Progenitor cell of endocrine pancreas (in vitro differentiated cells): ENCODE measurements around the gene STX8. TPM values are rescaled to one million over a fixed set of nuclear protein-coding genes. Genes with fewer than 3 reads are reported as not detected.

Source experiments
- DNase-seq: peaks from one replicate; pipeline ENCODE4 v3.0.0; 2021; ENCODE audit warnings: low spot score; ENCODE audit not compliant: unreplicated experiment
- H3K27ac Mint-ChIP-seq: 2 replicates; pipeline ENCODE4 v1.8.0; 2021; ENCODE audit warnings: mild to moderate bottlenecking, moderate library complexity, mixed read lengths
- H3K27me3 Mint-ChIP-seq: 2 replicates; pipeline ENCODE4 v1.8.0; 2021; ENCODE audit warnings: mixed read lengths
- H3K36me3 Mint-ChIP-seq: 2 replicates; pipeline ENCODE4 v1.8.0; 2022; ENCODE audit warnings: mixed read lengths; ENCODE audit not compliant: insufficient read depth
- H3K4me1 Mint-ChIP-seq: 2 replicates; pipeline ENCODE4 v1.8.0; 2021; ENCODE audit warnings: low read depth, mixed read lengths
- H3K4me3 Mint-ChIP-seq: 2 replicates; pipeline ENCODE4 v1.8.0; 2021; ENCODE audit warnings: low read depth, mild to moderate bottlenecking, moderate library complexity, mixed read lengths
- H3K9me3 Mint-ChIP-seq: 2 replicates; pipeline ENCODE4 v1.8.0; 2021; ENCODE audit warnings: low read depth, mixed read lengths
- CTCF ChIP-seq: fragments of 200-600 bp; sonication (generic); IDR thresholded peaks from one replicate; pipeline ENCODE4 v1.5.0; 2021; ENCODE audit warnings: antibody characterized with exemption, mild to moderate bottlenecking; ENCODE audit not compliant: unreplicated experiment
- total RNA-seq: library from RNA; stranded (reverse); gene quantifications from 2 replicates; pipeline ENCODE4 v1.2.1, GENCODE V29; 2021

Gene STX8
- total RNA-seq, 1 donor from 2014 or later: 63.4 TPM

- Mint-ChIP-seq H3K27me3 (no peaks in the 10 kb centered on the region), H3K36me3 (peaks cover 9% of the 10 kb centered on the region), H3K4me1 (peaks cover 2% of the 10 kb centered on the region), H3K4me3 (no peak overlapping the region), H3K9me3 (no peaks in the 10 kb centered on the region), H3K27ac (no peak overlapping the region)
- no peak for DNase-seq
- TF ChIP-seq CTCF: no peak
Observed at GRCh38 chr17:9484789-9485188, 90.8 kb downstream of the STX8 start.

- Mint-ChIP-seq H3K4me1 (peaks cover 2% of the 10 kb centered on the region), H3K9me3 (no peaks in the 10 kb centered on the region), H3K27ac (no peak overlapping the region)
Observed at GRCh38 chr17:9479964-9480363, 95.7 kb downstream of the STX8 start.

GRCh38 chr17:9478889-9479288 lies 96.7 kb downstream of the STX8 start:
- Mint-ChIP-seq H3K4me3 (no peak overlapping the region), H3K27ac (no peak overlapping the region), H3K4me1 (peaks cover 2% of the 10 kb centered on the region), H3K9me3 (no peaks in the 10 kb centered on the region), H3K36me3 (peaks cover 4% of the 10 kb centered on the region), H3K27me3 (no peaks in the 10 kb centered on the region)
- no peak for TF ChIP-seq CTCF
- no peak for DNase-seq

More at GRCh38 chr17:9479964-9480363, 95.7 kb downstream of the STX8 start:
- Mint-ChIP-seq H3K27me3 (no peaks in the 10 kb centered on the region), H3K4me3 (no peak overlapping the region), H3K36me3 (peaks cover 5% of the 10 kb centered on the region)
- no peak for TF ChIP-seq CTCF
- DNase-seq: no peak

GRCh38 chr17:9475101-9475658 lies 100.4 kb downstream of the STX8 start:
- no peak overlapping the region for H3K27ac Mint-ChIP-seq
- peaks cover 3% of the 10 kb centered on the region for H3K36me3 Mint-ChIP-seq
- no peaks in the 10 kb centered on the region for H3K27me3 Mint-ChIP-seq
- no peaks in the 10 kb centered on the region for H3K9me3 Mint-ChIP-seq
- no peak for DNase-seq
- H3K4me3 Mint-ChIP-seq: no peak overlapping the region
- TF ChIP-seq CTCF: no peak
- H3K4me1 Mint-ChIP-seq: no peaks in the 10 kb centered on the region

DNA sequence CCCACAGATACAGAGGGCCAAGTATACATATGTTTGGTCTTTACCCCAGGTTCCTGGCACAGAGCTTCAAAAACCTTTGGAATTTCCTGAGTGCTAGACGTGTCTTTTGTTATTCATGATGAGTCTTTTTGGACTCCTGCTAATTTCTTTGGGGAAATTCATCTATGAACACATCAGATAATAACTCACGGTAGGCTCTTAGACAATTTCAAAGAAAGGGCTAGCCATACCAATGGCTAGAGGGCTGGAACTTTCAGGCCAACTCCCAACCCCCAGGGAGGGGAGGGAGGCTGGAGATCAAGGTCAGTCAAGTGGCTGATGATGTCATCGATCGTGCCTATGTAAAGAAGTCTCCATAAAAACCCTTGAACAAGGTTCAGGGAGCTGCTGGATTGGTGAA lies 101.9 kb downstream of the STX8 start:
- no peak for TF ChIP-seq CTCF
- H3K27me3 Mint-ChIP-seq: no peaks in the 10 kb centered on the region
- no peak overlapping the region for H3K4me3 Mint-ChIP-seq
- H3K9me3 Mint-ChIP-seq: no peaks in the 10 kb centered on the region
- no peak for DNase-seq
- no peak overlapping the region for H3K27ac Mint-ChIP-seq
- H3K36me3 Mint-ChIP-seq: peaks cover 3% of the 10 kb centered on the region
- peaks cover 5% of the 10 kb centered on the region for H3K4me1 Mint-ChIP-seq
